Prostate gland (tissue), 2 donors: ENCODE measurements around the gene ZNF221.

ENCODE experiments used
- CTCF ChIP-seq, 4 experiments: fragments of 200-600 bp in 2 of 4; fragments of 450-650 bp in 2 of 4; sonication (generic) in 2 of 4; IDR thresholded peaks; 1 replicate in 3 of 4; 2 replicates in 1 of 4; pipeline ENCODE4 v1.5.1; 2016 to 2019; ENCODE audit warnings: antibody characterized with exemption in 4 of 4, mild to moderate bottlenecking in 2 of 4, moderate library complexity in 2 of 4
- POLR2A ChIP-seq: fragments of 450-650 bp; IDR thresholded peaks from one replicate; pipeline ENCODE4 v1.6.1; 2016; ENCODE audit warnings: antibody characterized with exemption, mild to moderate bottlenecking

- TF ChIP-seq CTCF (IDR thresholded peaks at IDR 0.05) (peak in 1 of 4 experiments; percentile 14), POLR2A (peak; percentile 14)
Observed at GRCh38 chr19:43983912-43984686, 33.1 kb downstream of the ZNF221 start, which contains the start of gene ZNF155.
